Breast epithelium (tissue), 4 donors: ENCODE results near the gene RELN. TPM values are rescaled to one million over a fixed set of nuclear protein-coding genes. Genes with fewer than 3 reads are reported as not detected.

Source experiments
- DNase-seq, 2 donors: peaks; one replicate each; pipeline ENCODE4 v3.0.0-alpha.2; 2019; ENCODE audit warnings: low spot score in 2 of 2
- H3K27ac ChIP-seq, 2 donors: fragments of 200-600 bp; sonication (generic) in 1 of 2; one replicate each; pipeline ENCODE4 v1.5.1; 2016 to 2019; ENCODE audit warnings: mild to moderate bottlenecking in 1 of 2
- H3K27me3 ChIP-seq, 2 donors: fragments of 200-600 bp; sonication (generic) in 1 of 2; one replicate each; pipeline versions ENCODE4 v1.5.1 to v1.6.0; 2017 to 2019; ENCODE audit warnings: control low read depth in 1 of 2, mild to moderate bottlenecking in 1 of 2
- H3K36me3 ChIP-seq: fragments of 200-600 bp; one replicate; pipeline ENCODE4 v1.5.1; 2019
- H3K4me1 ChIP-seq, 2 donors: fragments of 200-600 bp; sonication (generic); one replicate each; pipeline ENCODE4 v1.5.1; 2016 to 2019; ENCODE audit warnings: control low read depth in 1 of 2
- H3K4me3 ChIP-seq, 3 donors: fragments of 200-600 bp; sonication (generic); 1 replicate in 2 of 3; 2 replicates in 1 of 3; pipeline ENCODE4 v1.5.1; 2016 to 2019; ENCODE audit warnings: mild to moderate bottlenecking in 3 of 3, moderate library complexity in 2 of 3
- H3K9me3 ChIP-seq, 2 donors: fragments of 200-600 bp; sonication (generic) in 1 of 2; one replicate each; pipeline ENCODE4 v1.5.1; 2016 to 2019; ENCODE audit warnings: control low read depth in 1 of 2
- POLR2A ChIP-seq: fragments of 450-650 bp; IDR thresholded peaks from one replicate; pipeline ENCODE4 v1.6.1; 2016; ENCODE audit warnings: antibody characterized with exemption, mild to moderate bottlenecking, moderate library complexity
- POLR2AphosphoS5 ChIP-seq, 3 donors: sonication (generic); formaldehyde crosslinking; IDR thresholded peaks; one replicate each; pipeline ENCODE4 v1.6.1; 2017; ENCODE audit warnings: antibody characterized with exemption in 3 of 3
- intact Hi-C: fragments of 100-400 bp; cut with DNase I; formaldehyde crosslinking; loops from one replicate; pipeline ENCODE4 v1.15.1; 2023; ENCODE audit warnings: low total_unique reads
- total RNA-seq, 3 donors: library from RNA; depleted of rRNA; stranded (reverse); fragments of >200 nt; gene quantifications; one replicate each; pipeline ENCODE4 v1.1.0, GENCODE V29; 2016
- TF ChIP-seq, protein P1 (sequence below), 3 donors: fragments of 450-650 bp; IDR thresholded peaks; one replicate each; pipeline ENCODE4 v1.5.1; 2016 to 2017; ENCODE audit warnings: antibody characterized with exemption in 3 of 3, mild to moderate bottlenecking in 3 of 3, moderate library complexity in 3 of 3

Gene RELN
- total RNA-seq, 3 donors from 2014 or later = 3.0 to 9.8 (median 4.5) TPM

GRCh38 chr7:103993551-103993950 is 4.1 kb upstream of the RELN start:
- Histone ChIP-seq H3K27me3 (peaks cover 0 to 20% of the 10 kb centered on the region in 2 donors), H3K9me3 (no peaks in the 10 kb centered on the region), H3K27ac (no peak overlapping the region), H3K4me1 (no peaks in the 10 kb centered on the region), H3K36me3 (no peaks in the 10 kb centered on the region), H3K4me3 (no peak overlapping the region)
- DNase-seq = no peak
- intact Hi-C loops = no loop called here
- TF ChIP-seq, protein P1, sequence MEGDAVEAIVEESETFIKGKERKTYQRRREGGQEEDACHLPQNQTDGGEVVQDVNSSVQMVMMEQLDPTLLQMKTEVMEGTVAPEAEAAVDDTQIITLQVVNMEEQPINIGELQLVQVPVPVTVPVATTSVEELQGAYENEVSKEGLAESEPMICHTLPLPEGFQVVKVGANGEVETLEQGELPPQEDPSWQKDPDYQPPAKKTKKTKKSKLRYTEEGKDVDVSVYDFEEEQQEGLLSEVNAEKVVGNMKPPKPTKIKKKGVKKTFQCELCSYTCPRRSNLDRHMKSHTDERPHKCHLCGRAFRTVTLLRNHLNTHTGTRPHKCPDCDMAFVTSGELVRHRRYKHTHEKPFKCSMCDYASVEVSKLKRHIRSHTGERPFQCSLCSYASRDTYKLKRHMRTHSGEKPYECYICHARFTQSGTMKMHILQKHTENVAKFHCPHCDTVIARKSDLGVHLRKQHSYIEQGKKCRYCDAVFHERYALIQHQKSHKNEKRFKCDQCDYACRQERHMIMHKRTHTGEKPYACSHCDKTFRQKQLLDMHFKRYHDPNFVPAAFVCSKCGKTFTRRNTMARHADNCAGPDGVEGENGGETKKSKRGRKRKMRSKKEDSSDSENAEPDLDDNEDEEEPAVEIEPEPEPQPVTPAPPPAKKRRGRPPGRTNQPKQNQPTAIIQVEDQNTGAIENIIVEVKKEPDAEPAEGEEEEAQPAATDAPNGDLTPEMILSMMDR (IDR thresholded peaks at IDR 0.05) = no peak
- TF ChIP-seq POLR2A = no peak
- TF ChIP-seq POLR2AphosphoS5 (IDR thresholded peaks at IDR 0.05) = no peak

GRCh38 chr7:103991406-103991805 is 1.9 kb upstream of the RELN start:
- H3K36me3 ChIP-seq = no peaks in the 10 kb centered on the region
- peaks cover 0 to 36% of the 10 kb centered on the region in 2 donors for H3K27me3 ChIP-seq
- intact Hi-C loops = no loop called here
- TF ChIP-seq, protein P1 (IDR thresholded peaks at IDR 0.05) = no peak
- TF ChIP-seq POLR2AphosphoS5 (IDR thresholded peaks at IDR 0.05) (no peak), POLR2A (no peak)
- DNase-seq = no peak
- no peak overlapping the region for H3K4me3 ChIP-seq
- no peaks in the 10 kb centered on the region for H3K4me1 ChIP-seq
- no peak overlapping the region for H3K27ac ChIP-seq
- H3K9me3 ChIP-seq = no peaks in the 10 kb centered on the region

DNA sequence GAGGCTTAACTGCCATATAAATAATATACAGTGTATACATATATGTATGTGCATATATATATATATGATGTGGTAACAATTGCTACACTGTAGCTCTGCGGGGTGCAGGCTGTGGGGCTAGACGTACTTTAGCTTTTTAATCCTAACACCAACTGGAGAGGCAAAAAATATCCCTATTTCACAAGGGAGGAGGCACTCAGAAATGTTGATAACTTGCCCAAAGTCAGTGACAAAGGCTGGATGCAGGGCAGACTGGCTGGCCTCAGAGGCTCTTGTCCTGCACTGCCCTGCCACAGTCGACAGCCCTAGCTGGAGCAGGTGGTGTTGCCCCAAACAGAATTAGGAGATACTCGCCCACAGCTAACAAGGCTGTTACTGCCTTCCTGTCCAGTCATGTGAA is 1.5 kb upstream of the RELN start:
- H3K9me3 ChIP-seq = no peaks in the 10 kb centered on the region
- H3K36me3 ChIP-seq = no peaks in the 10 kb centered on the region
- DNase-seq = no peak
- no peak overlapping the region for H3K27ac ChIP-seq
- intact Hi-C loops = no loop called here
- TF ChIP-seq, protein P1 (IDR thresholded peaks at IDR 0.05) = no peak
- TF ChIP-seq POLR2AphosphoS5 (IDR thresholded peaks at IDR 0.05) = no peak
- no peak for TF ChIP-seq POLR2A
- peak overlapping the region in 2 of 3 donors; percentile 59 to 80 for H3K4me3 ChIP-seq
- peaks cover 0 to 36% of the 10 kb centered on the region in 2 donors for H3K27me3 ChIP-seq
- no peaks in the 10 kb centered on the region for H3K4me1 ChIP-seq

DNA sequence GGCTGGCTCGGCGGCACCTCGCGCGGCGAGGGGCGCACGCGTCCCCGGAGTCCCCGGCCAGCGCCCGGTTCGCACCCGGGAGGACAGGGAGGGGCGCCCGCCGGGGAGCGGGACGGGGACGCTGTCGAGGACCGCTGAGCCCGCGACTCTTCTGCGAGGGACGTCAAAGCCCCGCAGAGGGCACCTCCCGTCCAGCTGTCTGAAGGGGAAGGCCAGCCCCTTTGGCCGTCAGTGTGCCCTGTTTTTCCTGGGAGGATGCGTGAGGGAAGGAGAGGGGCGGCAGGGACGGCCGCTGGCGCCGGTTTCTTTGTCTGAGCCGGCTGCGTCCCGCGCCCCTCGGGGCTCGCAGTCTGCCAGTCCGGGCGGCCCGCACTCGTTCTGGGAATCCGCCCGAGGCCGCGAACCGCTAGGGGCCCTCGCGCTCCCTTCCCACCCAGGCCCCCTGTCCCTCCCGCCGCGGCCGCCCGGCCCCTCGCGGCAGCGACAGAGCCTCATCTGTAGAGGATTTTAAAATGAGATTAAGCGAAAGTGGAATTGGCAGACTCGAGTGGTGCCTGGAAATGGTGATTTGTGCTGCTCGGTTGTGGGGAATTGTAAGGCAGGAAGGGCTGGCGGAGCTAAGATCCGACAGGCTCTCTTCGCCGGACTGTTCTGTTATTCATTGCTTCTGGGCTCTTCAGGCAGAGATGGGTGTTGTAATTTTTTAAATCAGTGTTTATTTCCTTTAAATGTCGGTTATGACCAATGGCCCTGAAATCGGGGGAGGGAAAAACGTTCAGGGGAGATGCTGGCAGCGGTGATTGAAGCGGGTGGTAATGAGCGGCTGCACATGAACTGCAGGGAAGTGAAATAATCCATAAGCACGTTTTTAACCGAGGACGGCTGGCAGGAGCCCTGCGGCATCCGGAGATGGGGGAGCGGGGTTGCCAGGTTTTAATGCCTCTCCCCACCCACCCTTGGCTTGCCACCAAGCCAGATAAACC is 618 bp upstream of the RELN start:
- Histone ChIP-seq H3K4me3 (peak overlapping the region; percentile 48 to 80 (median 59)), H3K4me1 (no peaks in the 10 kb centered on the region), H3K36me3 (no peaks in the 10 kb centered on the region), H3K27ac (peak overlapping the region; percentile 33 to 76), H3K27me3 (peaks cover 0 to 36% of the 10 kb centered on the region in 2 donors), H3K9me3 (no peaks in the 10 kb centered on the region)
- TF ChIP-seq POLR2A (no peak), POLR2AphosphoS5 (IDR thresholded peaks at IDR 0.05) (no peak)
- TF ChIP-seq, protein P1 (IDR thresholded peaks at IDR 0.05) = no peak
- no peak for DNase-seq
- intact Hi-C loops = no loop called here
